HL-60 (cell line): ENCODE measurements around the gene KLF16.

Experiments used
- DNase-seq, 2 experiments: peaks; one replicate each; pipeline ENCODE4 v3.0.0-alpha.2; 2010 to 2020; ENCODE audit warnings: low read depth in 1 of 2, low spot score in 1 of 2
- H3K27ac ChIP-seq: fragments of 250-450 bp; sonication (Bioruptor Pico); replicated peaks from 2 replicates; pipeline ENCODE4 v1.5.1; 2020; ENCODE audit warnings: mild to moderate bottlenecking, moderate library complexity
- H3K27me3 ChIP-seq: fragments of 250-450 bp; sonication (Bioruptor Pico); 2 replicates; pipeline ENCODE4 v1.5.1; 2021; ENCODE audit warnings: mild to moderate bottlenecking, moderate library complexity; ENCODE audit not compliant: insufficient read depth, poor library complexity, severe bottlenecking
- H3K4me3 ChIP-seq: replicated peaks from 2 replicates; pipeline ENCODE4 v1.5.1; 2011; ENCODE audit warnings: mild to moderate bottlenecking, control low read depth, low read length; ENCODE audit not compliant: insufficient read depth
- GABPA ChIP-seq: IDR thresholded peaks from 2 replicates; pipeline ENCODE4 v1.6.1; 2012; ENCODE audit warnings: low read depth
- POLR2AphosphoS5 ChIP-seq: IDR thresholded peaks from 2 replicates; pipeline ENCODE4 v1.6.1; 2012; ENCODE audit warnings: low read depth
- SPI1 ChIP-seq: IDR thresholded peaks from 2 replicates; pipeline ENCODE4 v1.6.1; 2012; ENCODE audit warnings: low read depth, mild to moderate bottlenecking, borderline replicate concordance
- long read RNA-seq: library from polyadenylated mRNA; unstranded; transcript quantifications from one replicate; pipeline ENCODE4 v2.0.0, GENCODE V29; 2020
- TF ChIP-seq, protein P1 (sequence below): IDR thresholded peaks from 2 replicates; pipeline ENCODE4 v1.6.1; 2012; ENCODE audit warnings: low read depth; ENCODE audit not compliant: insufficient replicate concordance
- TF ChIP-seq, protein P2 (sequence below): IDR thresholded peaks from one replicate; pipeline ENCODE4 v1.5.1; 2011; ENCODE audit warnings: low read length, control low read depth, inconsistent platforms; ENCODE audit not compliant: insufficient read depth

Gene KLF16
- long read RNA-seq, partial matches to known transcripts = 0 of 12 reads
- long read RNA-seq, other reads (novel, unspliced or antisense) = 10 of 12 reads

DNA sequence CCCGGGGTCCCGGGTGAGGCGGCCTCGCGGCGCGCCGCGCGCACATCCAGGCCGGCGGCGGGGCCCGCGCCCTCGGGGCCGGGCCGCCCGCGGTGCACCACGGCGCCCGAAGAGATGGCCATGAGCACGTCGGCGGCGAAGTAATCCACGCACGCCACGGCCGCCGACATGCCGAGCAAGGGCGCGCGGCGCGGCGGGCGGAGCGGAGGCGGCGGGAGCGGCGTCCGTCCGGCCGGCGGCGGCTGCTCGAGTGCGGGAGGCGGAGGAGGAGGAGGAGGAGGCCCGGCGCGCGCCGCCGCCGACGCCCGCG, at the start of gene KLF16:
Gene KLF16, minus strand, starts transcription at position 252 of the 310 bp plus-strand sequence. Its CDS starts 82 bp downstream, at position 170.
- Histone ChIP-seq H3K27me3 (no peaks in the 10 kb centered on the region), H3K4me3 (peak within 1 kb of the TSS; percentile 90), H3K27ac (peak within 1 kb of the TSS; percentile 100)
- TF ChIP-seq POLR2AphosphoS5 (no peak), SPI1 (no peak), GABPA (no peak)
- TF ChIP-seq, protein P1, sequence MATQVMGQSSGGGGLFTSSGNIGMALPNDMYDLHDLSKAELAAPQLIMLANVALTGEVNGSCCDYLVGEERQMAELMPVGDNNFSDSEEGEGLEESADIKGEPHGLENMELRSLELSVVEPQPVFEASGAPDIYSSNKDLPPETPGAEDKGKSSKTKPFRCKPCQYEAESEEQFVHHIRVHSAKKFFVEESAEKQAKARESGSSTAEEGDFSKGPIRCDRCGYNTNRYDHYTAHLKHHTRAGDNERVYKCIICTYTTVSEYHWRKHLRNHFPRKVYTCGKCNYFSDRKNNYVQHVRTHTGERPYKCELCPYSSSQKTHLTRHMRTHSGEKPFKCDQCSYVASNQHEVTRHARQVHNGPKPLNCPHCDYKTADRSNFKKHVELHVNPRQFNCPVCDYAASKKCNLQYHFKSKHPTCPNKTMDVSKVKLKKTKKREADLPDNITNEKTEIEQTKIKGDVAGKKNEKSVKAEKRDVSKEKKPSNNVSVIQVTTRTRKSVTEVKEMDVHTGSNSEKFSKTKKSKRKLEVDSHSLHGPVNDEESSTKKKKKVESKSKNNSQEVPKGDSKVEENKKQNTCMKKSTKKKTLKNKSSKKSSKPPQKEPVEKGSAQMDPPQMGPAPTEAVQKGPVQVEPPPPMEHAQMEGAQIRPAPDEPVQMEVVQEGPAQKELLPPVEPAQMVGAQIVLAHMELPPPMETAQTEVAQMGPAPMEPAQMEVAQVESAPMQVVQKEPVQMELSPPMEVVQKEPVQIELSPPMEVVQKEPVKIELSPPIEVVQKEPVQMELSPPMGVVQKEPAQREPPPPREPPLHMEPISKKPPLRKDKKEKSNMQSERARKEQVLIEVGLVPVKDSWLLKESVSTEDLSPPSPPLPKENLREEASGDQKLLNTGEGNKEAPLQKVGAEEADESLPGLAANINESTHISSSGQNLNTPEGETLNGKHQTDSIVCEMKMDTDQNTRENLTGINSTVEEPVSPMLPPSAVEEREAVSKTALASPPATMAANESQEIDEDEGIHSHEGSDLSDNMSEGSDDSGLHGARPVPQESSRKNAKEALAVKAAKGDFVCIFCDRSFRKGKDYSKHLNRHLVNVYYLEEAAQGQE = no peak
- TF ChIP-seq, protein P2, sequence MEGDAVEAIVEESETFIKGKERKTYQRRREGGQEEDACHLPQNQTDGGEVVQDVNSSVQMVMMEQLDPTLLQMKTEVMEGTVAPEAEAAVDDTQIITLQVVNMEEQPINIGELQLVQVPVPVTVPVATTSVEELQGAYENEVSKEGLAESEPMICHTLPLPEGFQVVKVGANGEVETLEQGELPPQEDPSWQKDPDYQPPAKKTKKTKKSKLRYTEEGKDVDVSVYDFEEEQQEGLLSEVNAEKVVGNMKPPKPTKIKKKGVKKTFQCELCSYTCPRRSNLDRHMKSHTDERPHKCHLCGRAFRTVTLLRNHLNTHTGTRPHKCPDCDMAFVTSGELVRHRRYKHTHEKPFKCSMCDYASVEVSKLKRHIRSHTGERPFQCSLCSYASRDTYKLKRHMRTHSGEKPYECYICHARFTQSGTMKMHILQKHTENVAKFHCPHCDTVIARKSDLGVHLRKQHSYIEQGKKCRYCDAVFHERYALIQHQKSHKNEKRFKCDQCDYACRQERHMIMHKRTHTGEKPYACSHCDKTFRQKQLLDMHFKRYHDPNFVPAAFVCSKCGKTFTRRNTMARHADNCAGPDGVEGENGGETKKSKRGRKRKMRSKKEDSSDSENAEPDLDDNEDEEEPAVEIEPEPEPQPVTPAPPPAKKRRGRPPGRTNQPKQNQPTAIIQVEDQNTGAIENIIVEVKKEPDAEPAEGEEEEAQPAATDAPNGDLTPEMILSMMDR = no peak
- no peak for DNase-seq

DNA sequence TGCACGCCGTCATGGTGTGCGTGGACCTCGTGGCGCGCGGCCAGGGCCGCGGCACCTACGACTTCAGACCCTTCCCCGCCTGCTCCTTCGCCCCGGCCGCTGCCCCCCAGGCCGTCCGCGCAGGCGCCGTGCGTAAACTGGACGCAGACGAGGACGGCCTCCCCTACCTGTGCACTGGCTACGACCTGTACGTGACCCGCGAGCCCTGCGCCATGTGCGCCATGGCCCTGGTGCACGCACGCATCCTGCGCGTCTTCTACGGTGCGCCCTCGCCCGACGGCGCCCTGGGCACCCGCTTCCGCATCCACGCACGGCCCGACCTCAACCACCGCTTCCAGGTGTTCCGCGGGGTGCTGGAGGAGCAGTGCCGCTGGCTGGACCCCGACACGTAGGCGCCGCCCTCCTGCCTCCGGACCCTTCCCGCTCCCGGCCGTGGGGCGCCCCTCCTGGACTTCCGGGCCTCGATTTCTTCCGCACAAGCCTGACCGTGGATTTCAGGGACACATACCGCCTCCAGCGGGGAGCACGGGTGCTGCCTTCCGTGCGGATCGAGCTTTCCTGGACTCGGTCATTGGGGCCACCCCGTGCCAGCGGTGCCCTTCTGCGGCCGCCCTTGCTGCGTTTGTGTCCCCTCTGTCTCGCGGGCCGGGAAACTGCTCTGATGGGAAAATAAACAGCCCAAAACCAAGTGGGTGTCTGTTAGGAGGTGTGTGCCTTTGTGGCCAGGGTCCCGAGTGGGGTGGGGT, 49.6 kb upstream of the KLF16 start:
- no peak overlapping the region for H3K27ac ChIP-seq
- H3K4me3 ChIP-seq = no peak overlapping the region
- TF ChIP-seq, protein P1 = no peak
- TF ChIP-seq, protein P2 = no peak
- no peak for TF ChIP-seq GABPA
- no peak for TF ChIP-seq SPI1
- no peak for TF ChIP-seq POLR2AphosphoS5
- H3K27me3 ChIP-seq = no peaks in the 10 kb centered on the region
- DNase-seq = no peak

GRCh38 chr19:1911995-1912394, 48.6 kb upstream of the KLF16 start:
- H3K27me3 ChIP-seq = no peaks in the 10 kb centered on the region
- H3K4me3 ChIP-seq = no peak overlapping the region
- no peak overlapping the region for H3K27ac ChIP-seq
- no peak for DNase-seq
- TF ChIP-seq POLR2AphosphoS5 = no peak
- TF ChIP-seq, protein P2 = no peak
- TF ChIP-seq, protein P1 = no peak
- no peak for TF ChIP-seq SPI1
- TF ChIP-seq GABPA = no peak
